Activated T-cell treated with anti-CD3 and anti-CD28 coated beads, Interleukin-2, amount 50 U/mL, for 1 hour (primary cell): ENCODE measurements around the gene LZTS2.

Source experiments
- DNase-seq: peaks from one replicate; pipeline ENCODE4 v3.0.0-alpha.2; 2020

LZTS2 gene

GRCh38 chr10:100979791-100980272 is 19.8 kb upstream of the LZTS2 start:
- no peak for DNase-seq

DNA sequence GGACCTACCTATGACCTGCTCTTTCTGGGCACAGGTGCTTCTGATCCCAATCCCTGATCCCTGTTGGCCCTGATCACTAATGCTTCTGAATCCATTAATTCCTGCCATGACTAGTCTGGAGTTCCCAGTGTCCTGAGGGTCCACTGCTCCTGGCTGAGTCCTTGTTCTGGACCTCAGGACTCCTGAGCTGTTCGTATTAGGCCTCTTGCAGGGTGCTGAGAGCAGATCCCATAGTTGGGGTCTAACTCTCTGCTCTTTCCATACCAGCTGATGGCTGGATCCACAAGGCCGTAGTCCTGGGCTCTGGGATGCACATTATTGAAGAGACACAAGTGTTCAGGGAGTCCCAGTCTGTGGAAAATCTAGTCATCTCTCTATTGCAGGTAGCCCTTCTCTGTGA is 19.3 kb upstream of the LZTS2 start:
- DNase-seq: no peak

DNA sequence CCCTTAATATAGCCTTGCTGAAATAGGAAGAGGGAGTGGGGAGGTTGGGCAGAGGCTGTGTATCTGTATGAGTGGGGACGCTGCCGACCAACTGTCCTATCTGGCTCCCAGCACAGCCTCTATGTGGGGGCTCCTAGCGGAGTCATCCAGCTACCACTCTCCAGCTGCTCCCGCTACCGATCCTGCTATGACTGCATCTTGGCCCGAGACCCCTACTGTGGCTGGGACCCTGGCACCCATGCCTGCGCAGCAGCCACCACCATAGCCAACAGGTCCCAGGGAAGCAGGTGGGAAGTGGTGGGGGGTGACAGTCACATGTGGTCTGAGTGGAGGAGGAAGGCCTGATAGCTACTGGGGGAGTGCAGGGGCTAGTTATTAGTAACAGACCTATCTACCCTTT is 18.9 kb upstream of the LZTS2 start:
- no peak for DNase-seq

DNA sequence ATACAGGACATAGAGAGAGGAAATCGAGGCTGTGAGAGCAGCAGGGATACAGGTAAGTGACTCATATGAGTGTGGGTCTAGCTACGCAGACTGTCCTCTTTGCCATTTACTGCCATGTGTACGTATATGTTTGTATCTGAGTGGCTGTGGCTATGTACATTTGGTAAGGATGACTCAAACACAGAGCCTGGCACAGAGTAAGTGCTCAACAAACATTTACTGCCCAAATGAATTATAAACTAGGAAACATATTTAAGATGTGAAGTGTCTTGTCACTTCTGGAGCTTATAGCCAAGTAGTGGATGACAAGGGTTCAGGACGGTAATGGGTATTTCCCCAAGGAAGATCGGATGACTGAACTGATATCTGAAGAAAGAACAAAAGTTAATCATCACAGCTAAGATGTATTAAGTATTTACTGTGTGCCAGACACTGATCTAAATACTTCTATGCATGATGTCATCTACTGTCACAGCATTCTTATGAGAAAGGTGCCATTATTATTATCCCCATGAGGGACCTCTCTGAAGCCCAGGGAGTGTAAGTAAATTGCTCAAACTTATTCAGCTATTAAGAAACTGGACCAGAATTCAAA is 18.3 kb upstream of the LZTS2 start:
- DNase-seq: no peak

DNA sequence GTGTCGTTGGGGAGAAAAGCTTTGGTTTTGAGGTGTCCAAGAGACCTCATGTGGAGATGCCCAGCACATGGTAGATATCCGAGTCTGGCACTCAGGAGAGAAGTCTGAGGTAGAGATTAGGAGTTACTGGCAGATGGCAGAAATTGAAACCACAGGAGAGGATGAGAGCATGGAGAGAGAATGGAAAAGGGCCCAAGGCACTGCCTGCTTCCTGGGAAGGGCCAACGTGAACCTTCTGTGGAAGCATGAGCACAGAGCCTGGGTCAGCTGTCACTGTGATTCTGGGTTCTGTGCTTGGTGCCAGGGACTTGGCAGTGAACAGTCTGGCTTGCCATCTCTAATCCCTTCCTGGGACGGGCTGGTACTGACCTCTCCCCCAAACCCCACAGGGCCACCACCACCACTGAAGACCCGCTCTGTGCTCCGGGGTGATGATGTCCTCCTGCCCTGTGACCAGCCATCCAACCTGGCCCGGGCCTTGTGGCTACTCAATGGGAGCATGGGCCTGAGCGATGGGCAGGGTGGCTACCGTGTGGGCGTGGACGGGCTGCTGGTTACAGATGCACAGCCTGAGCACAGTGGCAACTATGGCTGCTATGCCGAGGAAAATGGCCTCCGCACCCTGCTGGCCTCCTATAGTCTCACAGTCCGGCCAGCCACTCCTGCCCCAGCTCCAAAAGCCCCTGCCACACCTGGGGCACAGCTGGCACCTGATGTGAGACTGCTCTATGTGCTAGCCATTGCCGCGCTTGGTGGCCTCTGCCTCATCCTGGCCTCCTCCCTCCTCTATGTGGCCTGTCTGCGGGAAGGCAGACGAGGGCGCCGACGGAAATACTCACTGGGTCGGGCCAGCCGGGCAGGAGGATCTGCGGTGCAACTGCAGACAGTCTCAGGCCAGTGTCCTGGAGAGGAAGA is 16.4 kb upstream of the LZTS2 start:
- peak; percentile 10 for DNase-seq

DNA sequence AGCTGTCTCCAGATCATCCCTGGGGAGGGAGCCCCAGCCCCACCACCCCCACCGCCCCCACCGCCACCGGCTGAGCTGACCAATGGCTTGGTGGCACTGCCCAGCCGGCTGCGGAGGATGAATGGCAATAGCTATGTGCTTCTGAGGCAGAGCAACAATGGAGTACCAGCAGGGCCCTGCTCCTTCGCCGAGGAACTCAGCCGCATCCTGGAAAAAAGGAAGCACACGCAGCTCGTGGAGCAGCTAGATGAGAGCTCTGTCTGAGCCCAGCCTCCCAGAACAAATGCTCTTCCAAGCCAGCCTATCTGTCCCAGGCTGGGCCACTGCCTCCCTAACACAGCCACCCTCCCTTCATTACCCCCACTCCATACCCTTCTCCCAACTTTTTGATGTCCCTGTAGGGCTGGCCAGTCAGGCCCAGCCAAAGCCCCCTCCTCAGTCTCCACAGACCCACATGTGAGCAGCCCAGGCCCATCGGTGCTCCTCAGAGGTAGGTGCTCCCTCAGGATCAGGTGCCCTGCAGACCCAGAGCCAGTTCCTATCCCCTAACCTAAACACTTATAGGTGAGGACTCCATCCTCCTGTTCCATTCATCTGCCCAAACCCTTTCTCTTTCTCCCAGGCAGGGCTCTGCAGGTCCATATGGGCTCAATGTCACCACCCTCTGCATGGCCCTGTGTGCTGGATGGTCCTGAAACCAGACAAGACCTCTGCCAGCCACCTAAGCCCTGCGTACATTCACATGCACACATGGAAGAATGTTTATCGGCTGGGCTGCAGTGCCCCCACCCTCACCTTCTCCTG is 15.5 kb upstream of the LZTS2 start:
- peak; percentile 3 for DNase-seq

DNA sequence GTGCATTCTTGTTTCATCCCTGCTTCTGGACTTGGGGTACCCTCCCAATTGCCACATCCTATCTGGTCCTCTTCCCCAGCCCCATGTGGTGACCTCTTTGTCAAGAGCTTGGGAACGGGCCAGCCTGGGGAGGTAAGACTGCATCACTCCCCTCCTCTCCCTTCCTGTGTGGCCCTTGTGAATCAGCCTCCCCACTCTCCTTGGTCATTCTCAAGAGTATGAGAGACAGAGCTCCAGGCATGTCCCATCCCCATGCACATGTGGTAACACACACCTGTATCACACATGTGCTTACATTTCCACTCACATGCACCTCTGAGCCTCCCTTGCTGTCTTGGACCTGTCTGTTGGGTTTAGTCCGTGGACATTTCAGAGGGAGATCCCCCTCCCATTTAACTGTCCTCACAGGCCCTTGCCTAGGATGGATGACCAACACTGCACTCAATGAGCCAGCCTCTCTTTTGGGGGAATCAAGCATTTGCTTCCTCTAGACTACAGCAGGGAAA is 14.9 kb upstream of the LZTS2 start:
- DNase-seq: peak; percentile 10

- DNase-seq: peak; percentile 7
These were observed 14.3 kb upstream of the LZTS2 start for GRCh38 chr10:100985336-100985735.

- peak; percentile 21 for DNase-seq
These were observed 13.0 kb upstream of the LZTS2 start for GRCh38 chr10:100986623-100986951.

- peak; percentile 87 for DNase-seq
These were observed 12.5 kb upstream of the LZTS2 start, which contains the start of the genes MRPL43 and TWNK for GRCh38 chr10:100986952-100987684. TSS of gene MRPL43 (minus strand) at chr10:100987497. CDS start at chr10:100987443, 54 bp downstream. TSS of gene TWNK (plus strand) at chr10:100987543. CDS start at chr10:100988211, 668 bp downstream.

- DNase-seq: no peak
These were observed 11.9 kb upstream of the LZTS2 start for GRCh38 chr10:100987685-100988049.

DNA sequence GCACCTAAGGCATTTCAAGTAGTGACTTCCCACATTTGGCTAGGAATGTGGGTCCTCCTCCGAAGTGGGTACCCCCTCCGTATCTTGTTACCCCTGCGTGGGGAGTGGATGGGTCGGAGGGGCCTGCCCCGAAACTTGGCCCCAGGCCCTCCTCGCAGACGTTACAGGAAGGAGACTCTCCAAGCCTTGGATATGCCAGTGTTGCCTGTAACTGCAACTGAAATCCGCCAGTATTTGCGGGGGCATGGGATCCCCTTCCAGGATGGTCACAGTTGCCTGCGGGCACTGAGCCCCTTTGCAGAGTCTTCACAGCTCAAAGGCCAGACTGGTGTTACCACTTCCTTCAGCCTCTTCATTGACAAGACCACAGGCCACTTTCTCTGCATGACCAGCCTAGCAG is 11.4 kb upstream of the LZTS2 start:
- DNase-seq: no peak

DNA sequence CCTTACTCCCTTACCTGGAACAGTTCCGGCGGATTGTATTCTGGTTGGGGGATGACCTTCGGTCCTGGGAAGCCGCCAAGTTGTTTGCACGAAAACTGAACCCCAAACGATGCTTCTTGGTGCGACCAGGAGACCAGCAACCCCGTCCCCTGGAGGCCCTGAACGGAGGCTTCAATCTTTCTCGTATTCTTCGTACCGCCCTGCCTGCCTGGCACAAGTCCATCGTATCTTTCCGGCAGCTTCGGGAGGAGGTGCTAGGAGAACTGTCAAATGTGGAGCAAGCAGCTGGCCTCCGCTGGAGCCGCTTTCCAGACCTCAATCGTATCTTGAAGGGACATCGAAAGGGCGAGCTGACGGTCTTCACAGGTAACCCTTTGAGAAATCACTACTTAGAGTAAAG is 10.5 kb upstream of the LZTS2 start:
- no peak for DNase-seq

DNA sequence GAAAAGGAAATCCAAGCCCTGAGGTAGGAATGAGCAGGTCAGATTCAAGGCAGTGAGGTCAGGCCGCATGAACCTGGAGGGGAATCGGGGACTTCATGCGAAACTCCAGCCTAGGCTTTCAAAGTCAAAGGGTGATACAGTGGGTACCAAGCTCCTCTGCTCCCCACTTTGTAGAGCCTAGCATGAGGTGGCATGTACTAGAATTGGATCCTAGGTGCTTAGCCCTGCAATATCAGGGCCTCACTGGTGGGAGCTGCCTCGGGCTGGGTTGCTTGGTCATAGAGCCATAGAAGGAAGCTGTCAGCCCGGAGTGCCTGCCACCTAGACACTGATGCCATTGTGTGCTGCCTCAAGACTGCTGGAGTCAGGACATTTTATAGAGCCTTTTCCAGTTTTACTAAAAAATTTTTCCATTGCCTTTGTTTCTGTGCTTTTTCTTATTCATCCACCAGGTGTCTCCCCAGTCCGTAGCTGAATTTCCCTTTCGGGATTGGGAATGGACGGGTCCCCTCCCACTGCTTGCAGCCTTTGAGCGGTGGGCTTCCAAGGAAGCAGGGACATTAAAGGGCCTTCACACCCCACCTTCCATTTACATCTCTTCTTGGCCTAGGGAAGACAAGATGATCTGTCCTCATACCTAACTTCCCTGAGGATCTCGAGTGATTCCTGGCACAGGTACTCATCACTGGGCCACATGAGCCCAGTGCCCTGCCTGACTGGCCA is 5.5 kb upstream of the LZTS2 start:
- no peak for DNase-seq

DNA sequence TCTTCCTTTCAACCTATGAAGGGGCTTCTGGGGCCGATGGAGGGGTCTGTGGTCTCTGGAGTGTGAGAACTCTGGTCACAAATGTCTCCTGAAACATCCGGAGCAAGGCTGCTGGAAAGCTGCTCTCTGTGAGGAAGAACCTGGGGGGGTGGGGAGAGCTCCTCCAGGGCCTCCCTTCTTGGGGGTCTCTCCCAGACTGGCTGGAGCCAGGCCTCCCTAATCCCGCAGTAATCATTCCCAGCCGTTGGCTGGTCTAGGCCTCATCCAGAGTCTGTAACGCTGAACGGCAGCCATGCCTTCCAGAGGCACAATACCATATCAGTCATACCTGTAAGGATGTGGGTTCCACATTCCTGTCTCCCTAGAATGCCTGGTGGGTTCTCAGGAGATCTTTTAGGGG is 4.4 kb upstream of the LZTS2 start:
- DNase-seq: no peak

- peak; percentile 58 for DNase-seq
These were observed 2.8 kb upstream of the LZTS2 start for GRCh38 chr10:100996678-100997359.

DNA sequence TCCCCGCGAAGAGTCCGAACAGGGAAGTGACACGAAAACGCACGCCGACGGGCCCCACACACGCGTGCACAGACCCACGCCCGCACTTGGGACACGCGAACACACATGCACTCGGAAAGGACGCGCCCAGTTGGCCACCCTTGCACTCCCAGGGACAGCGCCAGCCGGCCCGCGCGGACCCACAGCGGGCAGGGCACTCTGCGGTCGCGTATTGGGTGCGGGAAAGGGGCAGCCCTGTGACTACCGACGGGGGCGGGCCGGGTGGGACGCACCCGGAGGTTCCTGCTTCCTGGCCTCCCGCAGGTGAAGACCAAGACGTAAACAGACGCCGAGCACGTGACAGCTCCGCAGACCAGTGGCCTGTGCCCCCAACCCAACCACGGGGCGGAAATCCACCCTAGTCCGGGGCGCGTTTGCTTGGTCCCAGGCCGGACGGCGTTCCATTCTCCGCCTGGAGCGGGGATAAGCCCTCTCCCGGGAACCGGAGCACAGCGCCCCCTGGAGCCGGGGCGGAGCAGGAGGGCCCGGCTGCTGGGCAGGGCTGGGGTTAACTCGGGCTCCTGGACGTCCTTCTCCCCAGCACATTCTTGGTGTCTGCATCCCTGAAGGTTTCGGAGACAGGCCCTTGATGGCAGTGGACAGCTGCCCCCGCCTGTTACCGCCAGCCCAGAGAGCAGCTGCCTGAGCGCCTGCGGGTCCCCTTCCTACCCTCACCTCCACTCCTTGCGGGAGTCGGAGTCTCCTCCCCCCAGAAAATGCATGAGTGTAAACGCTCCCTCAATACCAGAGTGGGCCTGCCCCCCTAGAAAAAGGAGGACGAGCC is 2.0 kb upstream of the LZTS2 start:
- DNase-seq: peak; percentile 83

- peak; percentile 69 for DNase-seq
These were observed 1.2 kb upstream of the LZTS2 start for GRCh38 chr10:100998183-100998990.

DNA sequence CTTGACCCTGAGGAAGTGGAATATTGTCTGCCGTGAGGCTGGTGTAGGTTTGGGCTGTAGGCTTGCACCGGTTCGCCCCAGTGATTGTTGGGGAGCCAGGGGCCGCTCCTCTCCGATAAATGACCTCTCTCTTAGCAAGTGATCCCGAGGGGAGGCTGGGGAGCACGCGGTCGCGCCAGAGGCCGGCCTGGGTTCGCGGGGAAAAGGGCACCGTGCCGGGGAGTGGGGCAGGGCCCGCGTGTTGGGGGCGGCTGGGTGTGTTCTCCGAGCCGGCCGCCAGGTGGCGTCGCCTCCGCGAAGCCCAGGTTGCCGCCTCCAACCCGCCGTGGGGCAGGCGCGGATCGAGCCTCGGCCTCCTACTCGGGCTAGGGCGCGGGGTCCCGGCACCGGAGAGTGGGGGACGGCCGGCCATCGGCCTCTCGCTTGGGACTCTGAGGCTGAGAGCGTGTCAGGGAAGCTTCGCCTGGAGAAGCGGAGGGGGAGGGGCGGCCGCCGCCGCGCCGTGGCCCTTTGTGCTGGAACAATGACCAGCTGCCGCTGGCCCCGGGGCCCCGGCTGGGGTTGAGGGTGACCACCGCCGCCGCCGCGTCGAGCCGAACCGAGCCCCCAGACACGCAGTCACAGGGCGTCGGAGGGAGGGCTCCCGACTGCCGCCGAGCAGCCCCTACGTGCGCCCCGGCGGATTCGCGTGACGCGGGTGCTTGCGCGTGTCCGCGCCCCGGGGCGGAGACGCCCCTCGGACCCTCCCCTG is 442 bp upstream of the LZTS2 start:
- peak; percentile 86 for DNase-seq
